Measurements from ENCODE around the gene APC2. TPM values are rescaled to one million over a fixed set of nuclear protein-coding genes. Genes with fewer than 3 reads are reported as not detected.
"Not testable (repeated sequence)": the region's sequence is repeated elsewhere in the genome, so short reads cannot be mapped to it uniquely, and the experiment has no call there.

APC2 gene
- total RNA-seq, 1 donor from 2014 or later: 116 TPM

DNA sequence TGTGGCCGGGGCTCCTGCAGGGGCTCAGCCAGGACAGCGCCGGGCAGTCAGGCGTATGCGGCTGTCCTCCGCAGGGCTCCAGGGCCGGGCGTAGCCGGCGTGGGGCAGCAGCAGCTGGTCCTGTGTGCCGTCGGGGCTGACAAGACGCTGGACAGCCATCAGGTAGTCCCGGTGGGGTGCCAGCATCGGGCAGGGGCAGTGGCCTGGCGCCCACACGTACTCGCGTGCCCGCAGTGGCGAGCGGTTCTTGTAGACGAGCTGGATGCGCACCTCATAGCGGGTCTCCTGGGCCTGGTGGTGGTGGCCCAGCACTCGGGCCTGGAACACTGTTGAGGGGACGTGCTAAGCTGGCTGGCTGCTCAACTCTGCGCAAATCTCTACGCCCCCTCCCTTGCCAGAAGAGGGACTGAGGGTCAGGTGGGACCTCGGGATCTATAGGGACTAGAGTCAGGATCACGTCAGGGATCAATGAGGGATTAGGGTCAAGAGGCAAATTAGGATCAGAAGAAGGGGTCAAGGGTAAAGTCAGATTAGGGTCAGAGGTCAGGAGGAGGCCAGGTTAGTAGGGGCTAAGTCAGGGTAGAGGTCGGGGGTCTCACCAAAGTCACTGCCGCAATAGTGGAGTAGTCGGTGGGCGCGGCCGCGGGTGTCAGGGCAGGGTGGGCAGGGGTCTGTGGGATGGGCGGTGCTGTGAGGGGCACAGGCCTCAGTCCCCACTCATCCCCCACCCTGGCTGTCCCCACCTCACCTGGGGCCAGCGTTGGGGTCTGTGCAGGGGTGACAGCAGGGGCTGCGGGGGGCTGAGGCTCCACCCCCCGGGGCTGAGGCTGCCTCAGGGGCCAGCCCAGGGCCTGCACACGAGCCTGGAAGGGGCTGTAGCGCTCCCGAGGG is 56.3 kb downstream of the APC2 start:
- peak in 1 of 2 donors; percentile 30 for DNase-seq (ENCODE audit: low spot score in 2 of 2)
- FAIRE-seq: no peak

DNA sequence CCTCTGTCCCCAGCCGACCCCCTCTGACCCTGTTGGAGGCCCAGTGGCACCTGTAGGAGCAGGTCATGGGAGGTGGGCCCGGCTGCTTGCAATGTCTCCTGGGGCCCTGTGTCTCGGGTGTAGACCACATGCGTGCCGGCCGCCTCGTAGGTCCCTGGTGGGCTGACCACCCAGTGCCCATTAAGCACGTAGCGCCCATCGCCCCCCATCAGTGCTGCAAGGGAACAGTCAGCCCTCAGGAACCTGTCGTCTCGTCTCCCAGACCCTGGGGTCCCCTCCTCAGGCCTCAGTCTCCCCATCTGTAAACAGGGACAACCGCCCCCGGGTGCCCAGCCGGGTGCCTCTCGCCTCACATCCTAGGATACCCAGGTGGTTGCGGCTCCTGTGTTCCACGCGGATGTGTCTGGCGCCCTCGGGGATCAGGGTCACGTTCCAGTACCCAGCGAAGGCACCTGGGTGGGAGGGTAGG is 57.3 kb downstream of the APC2 start:
- DNase-seq (ENCODE audit: low spot score in 2 of 2): no peak
- no peak for FAIRE-seq

DNA sequence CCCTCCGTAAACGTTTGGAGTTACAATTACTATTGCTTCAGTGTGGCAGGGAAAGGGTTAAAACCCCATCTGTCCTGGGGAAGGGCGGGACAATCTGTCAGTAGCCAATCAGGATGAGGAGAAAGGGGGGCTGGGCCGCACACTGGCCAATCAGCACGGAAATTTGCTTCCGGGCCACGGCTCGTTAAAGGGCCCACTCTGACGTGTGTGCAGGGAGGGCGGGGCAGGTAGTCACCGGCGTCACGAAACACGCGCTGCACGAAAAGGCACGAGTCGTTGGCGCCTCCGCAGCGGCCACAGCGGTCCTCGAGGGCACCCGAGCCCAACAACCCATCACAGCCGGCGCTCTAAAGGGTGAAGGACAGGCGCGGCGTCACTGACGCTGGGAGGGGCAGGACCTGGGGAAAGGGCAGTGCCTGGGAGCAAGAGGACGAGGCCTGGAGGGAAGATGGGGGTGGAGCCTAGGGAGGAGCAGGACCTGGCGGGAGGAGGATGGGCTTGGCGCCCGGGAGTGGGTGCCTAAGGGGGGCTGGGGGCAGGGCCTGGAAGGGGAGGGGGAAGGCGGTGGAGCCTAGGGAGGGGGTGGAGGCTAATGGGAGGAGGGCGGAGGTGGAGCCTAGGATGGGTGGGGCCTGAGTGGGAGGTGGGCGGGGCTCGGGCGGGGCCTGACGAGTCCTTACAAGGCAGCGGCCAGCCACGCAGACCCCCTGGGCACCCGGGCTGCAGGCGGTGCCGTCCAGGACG is 58.0 kb downstream of the APC2 start:
- FAIRE-seq (peak; percentile 84), DNase-seq (ENCODE audit: low spot score in 2 of 2) (peak; percentile 99)

- DNase-seq (ENCODE audit: low spot score in 2 of 2): no peak
- no peak for FAIRE-seq
Measured at GRCh38 chr19:1508507-1508856, 58.6 kb downstream of the APC2 start.

DNA sequence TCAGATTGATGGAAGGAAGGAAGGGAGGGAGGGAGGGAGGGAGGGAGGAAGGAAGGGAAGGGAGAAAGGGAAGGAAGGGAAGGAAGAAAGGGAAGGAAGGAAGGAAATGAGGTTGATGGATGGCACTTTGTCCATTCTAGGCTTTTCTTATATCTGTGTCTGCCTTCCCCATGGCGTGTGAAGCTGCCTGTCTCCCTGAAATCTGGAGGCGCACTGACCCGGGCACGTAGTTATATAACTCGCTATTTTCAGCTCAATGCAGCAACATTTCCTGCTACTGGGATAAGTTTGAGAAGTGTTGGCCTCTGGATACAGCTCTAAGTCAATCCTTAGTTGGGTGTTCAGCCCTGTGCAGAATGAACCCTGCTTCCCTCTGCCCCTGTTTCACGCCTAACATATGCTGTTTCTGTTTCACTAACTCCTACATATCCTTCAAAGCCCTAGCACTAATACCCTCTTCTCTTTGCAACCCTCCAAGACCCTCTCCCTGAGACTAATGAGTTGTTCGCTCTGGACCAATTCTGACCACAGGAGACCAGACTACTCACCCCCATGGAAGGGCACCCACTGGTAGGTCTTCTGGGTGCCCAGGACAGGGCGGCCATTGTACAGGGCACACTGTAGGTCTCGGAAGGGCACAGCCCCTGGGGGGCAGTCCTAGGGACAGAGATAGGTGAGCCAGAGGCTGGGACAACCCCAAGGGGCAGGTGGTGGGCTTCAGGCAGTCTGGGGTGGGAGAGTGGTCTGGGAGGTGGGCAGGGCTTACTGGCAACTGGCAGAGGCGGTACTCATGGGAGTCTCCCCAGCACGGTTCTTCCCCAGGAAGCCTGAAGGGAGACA is 59.9 kb downstream of the APC2 start:
- FAIRE-seq: no peak

DNA sequence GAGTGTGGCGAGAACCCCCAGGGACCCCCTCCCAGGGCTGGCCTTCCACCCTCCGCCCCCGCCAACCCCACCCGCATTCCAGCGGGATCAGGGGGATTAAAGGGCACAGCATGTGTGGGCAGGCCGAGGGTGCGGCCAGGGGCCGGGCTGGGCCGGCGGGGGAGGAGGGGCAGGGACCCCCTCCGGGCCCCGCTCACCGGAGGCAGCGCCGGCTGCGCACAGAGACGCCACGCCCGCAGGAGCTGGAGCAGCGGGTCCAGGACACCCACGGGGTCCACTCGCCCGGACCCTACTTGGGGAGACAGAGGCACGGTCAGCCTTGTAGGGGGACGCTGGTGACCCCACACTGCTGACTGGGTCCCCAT is 60.5 kb downstream of the APC2 start:
- no peak for DNase-seq (ENCODE audit: low spot score in 2 of 2)
- no peak for FAIRE-seq

More for the DNA sequence above, 59.9 kb downstream of the APC2 start:
- DNase-seq (ENCODE audit: low spot score in 2 of 2): no peak

DNA sequence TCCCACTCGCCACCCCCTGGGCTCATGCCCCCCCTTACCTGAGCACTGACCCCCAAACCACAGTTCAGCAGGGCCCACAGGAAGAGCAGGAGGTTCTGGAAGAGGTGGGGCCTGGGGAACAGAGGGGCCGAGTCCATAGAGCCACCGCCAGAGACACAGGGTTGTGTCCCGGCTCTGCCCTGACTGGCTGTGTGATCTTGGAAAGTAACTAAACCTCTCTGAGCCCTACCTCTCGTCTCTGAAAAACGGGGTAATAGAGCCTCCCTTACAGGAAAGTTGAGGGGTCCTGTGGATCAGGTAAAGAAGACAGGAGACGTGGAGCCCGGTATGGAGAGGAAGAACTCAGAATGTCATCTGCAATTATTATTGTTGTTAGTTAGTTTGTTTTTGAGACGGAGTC is 60.9 kb downstream of the APC2 start:
- DNase-seq (ENCODE audit: low spot score in 2 of 2) (no peak), FAIRE-seq (no peak)

- no peak for FAIRE-seq
Measured at GRCh38 chr19:1511318-1512317, 61.7 kb downstream of the APC2 start.

GRCh38 chr19:1512671-1513498 is 63.0 kb downstream of the APC2 start, which contains the start of gene ADAMTSL5:
Gene ADAMTSL5 (minus strand): TSS chr19:1513019. CDS start chr19:1510943, 2,076 bp downstream.
- FAIRE-seq (no peak), DNase-seq (ENCODE audit: low spot score in 2 of 2) (peak in 1 of 2 donors; percentile 52)

More at GRCh38 chr19:1511318-1512317, 61.7 kb downstream of the APC2 start:
- no peak for DNase-seq (ENCODE audit: low spot score in 2 of 2)

- no peak for FAIRE-seq
- peak in 1 of 2 donors; percentile 28 for DNase-seq (ENCODE audit: low spot score in 2 of 2)
Measured at GRCh38 chr19:1513499-1514294, 63.8 kb downstream of the APC2 start.

- no peak for DNase-seq (ENCODE audit: low spot score in 2 of 2)
- no peak for FAIRE-seq
Measured at GRCh38 chr19:1514295-1514661, 64.4 kb downstream of the APC2 start.

- FAIRE-seq (no peak), DNase-seq (ENCODE audit: low spot score in 2 of 2) (no peak)
Measured at GRCh38 chr19:1514986-1515721, 65.2 kb downstream of the APC2 start.

DNA sequence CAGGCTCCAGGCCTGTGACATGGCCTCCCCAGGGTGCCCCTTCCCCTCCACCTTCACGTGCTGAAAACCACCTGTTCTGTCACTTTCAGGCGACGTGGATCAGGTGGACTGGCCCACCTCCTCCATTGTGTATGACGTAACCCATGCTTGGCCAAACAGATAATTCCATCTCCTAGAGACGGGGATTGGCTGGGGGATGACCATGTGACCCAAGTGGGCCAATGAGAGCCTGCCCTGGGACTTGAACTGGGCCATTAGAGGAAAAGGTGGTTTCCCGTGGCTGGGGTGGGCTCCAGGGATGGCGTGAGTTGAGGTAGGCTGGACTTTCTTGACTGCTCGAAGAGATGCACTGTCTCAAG is 66.5 kb downstream of the APC2 start:
- FAIRE-seq (no peak), DNase-seq (ENCODE audit: low spot score in 2 of 2) (no peak)

GRCh38 chr19:1518471-1518870 is 68.5 kb downstream of the APC2 start:
- FAIRE-seq (no peak), DNase-seq (ENCODE audit: low spot score in 2 of 2) (no peak)

- not testable (repeated sequence) for FAIRE-seq; DNase-seq (ENCODE audit: low spot score in 2 of 2)
Measured at GRCh38 chr19:1519802-1520201, 69.9 kb downstream of the APC2 start.

- no peak for FAIRE-seq
- no peak for DNase-seq (ENCODE audit: low spot score in 2 of 2)
Measured at GRCh38 chr19:1520203-1520780, 70.4 kb downstream of the APC2 start.

DNA sequence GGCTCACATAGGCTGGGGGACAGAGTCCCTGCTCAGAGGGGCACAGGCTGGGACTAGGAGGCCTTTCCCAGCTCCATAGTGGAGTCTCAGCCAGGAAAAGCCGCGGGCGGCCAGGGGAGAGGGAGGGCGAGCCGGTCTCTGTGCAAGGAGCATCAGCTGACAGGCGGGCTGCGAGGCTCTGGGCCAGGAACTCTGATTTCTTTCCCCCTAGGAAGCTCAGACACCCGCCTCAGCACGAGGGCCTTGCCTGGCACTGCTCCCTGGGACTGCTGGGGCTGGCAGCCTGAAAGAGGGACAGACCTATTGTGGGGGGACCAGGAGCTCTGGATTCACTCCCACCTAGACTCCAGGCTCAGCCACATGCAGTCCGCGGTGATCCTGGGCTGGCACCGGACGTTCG is 71.7 kb downstream of the APC2 start:
- no peak for DNase-seq (ENCODE audit: low spot score in 2 of 2)
- no peak for FAIRE-seq
